Kidney (tissue), 14 donors: Measurements from ENCODE around the gene RASEF. TPM values are rescaled to one million over a fixed set of nuclear protein-coding genes. Genes with fewer than 3 reads are reported as not detected.

ENCODE experiments used
- DNase-seq, 5 donors: peaks; one replicate each; pipeline ENCODE4 v3.0.0-alpha.2; 2013 to 2020
- FAIRE-seq: peaks from 2 replicates; lab custom pipeline; 2012; peaks lifted over from hg19 to GRCh38; lab: Jason Lieb, UNC
- H3K27ac ChIP-seq, 2 donors: one replicate each; pipeline ENCODE4 v1.7.0; 2013; ENCODE audit warnings: low read depth in 2 of 2, low read length in 2 of 2, inconsistent platforms in 1 of 2
- H3K27me3 ChIP-seq: one replicate; pipeline ENCODE4 v1.7.1; 2013; ENCODE audit warnings: low read length, inconsistent platforms; ENCODE audit not compliant: control insufficient read depth, insufficient read depth
- H3K36me3 ChIP-seq, 3 donors: one replicate each; pipeline versions ENCODE4 v1.7.0 to v1.7.1; 2013; ENCODE audit warnings: low read length in 3 of 3, control low read depth in 1 of 3, inconsistent platforms in 1 of 3; ENCODE audit not compliant: insufficient read depth in 3 of 3, control insufficient read depth in 2 of 3
- H3K4me1 ChIP-seq, 3 donors: one replicate each; pipeline versions ENCODE4 v1.7.0 to v1.7.1; 2013; ENCODE audit warnings: low read length in 3 of 3, inconsistent platforms in 1 of 3, low read depth in 1 of 3; ENCODE audit not compliant: control insufficient read depth in 2 of 3, insufficient read depth in 2 of 3
- H3K4me3 ChIP-seq, 3 donors: one replicate each; pipeline versions ENCODE4 v1.7.0 to v1.8.1; 2013; ENCODE audit warnings: low read length in 3 of 3, control low read depth in 1 of 3, inconsistent platforms in 1 of 3
- H3K9ac ChIP-seq, 3 donors: one replicate each; pipeline versions ENCODE4 v1.7.0 to v1.7.1; 2013; ENCODE audit warnings: low read length in 3 of 3, control low read depth in 1 of 3, inconsistent platforms in 1 of 3
- H3K9me3 ChIP-seq, 3 donors: one replicate each; pipeline versions ENCODE4 v1.7.0 to v1.7.1; 2013; ENCODE audit warnings: low read length in 3 of 3, control low read depth in 1 of 3, inconsistent platforms in 1 of 3; ENCODE audit not compliant: control insufficient read depth in 2 of 3, insufficient read depth in 1 of 3
- CTCF ChIP-seq: IDR thresholded peaks from 3 replicates; pipeline ENCODE4 v1.5.1; 2012; ENCODE audit warnings: mild to moderate bottlenecking, moderate library complexity, borderline replicate concordance; ENCODE audit not compliant: insufficient read depth; ENCODE audit errors: extremely low read depth
- intact Hi-C: fragments of 100-400 bp; cut with DNase I; formaldehyde crosslinking; loops from one replicate; pipeline ENCODE4 v1.11.1; 2022
- polyA plus RNA-seq: library from polyadenylated mRNA; stranded (reverse); fragments of 350-450 nt; fragmentation: Illumina TruSeq; extraction: RNeasy Lipid Tissue Mini Kit (QIAGEN cat#74804); gene quantifications from one replicate; pipeline ENCODE4 v1.2.3, GENCODE V29; 2014; ENCODE audit warnings: low read depth, low replicate concordance; ENCODE audit not compliant: insufficient read depth
- total RNA-seq: library from RNA; stranded (reverse); fragmentation: NEBNext Ultra II Directional; extraction: Animal tissue kit (Norgen Biotek cat#: 25700); gene quantifications from one replicate; pipeline ENCODE4 v1.2.1, GENCODE V29; 2021
- donor health status: control.
- donor health status: control.
- donor health status: control.
- donor health status: control.
- donor health status: control.
- donor health status: DM: yes; HTN: yes; CAD: no.
- donor health status: Normal renal cell carcinoma (clear cell type).

RASEF gene
- total and polyA plus RNA-seq, 2 donors from 2014 or later, result 2.2 to 11.9 TPM

- Histone ChIP-seq H3K9ac (no peak overlapping the region), H3K4me3 (no peak overlapping the region), H3K9me3 (no peaks in the 10 kb centered on the region), H3K27ac (no peak overlapping the region), H3K27me3 (no peaks in the 10 kb centered on the region), H3K4me1 (no peaks in the 10 kb centered on the region), H3K36me3 (no peaks in the 10 kb centered on the region)
- intact Hi-C loops, result no loop called here
- no peak for TF ChIP-seq CTCF
- DNase-seq (peak in 4 of 5 donors; percentile 52 to 79 (median 66)), FAIRE-seq (no peak)
Measured at GRCh38 chr9:82957529-82958379, 105.2 kb downstream of the RASEF start.

GRCh38 chr9:82949203-82949602, 113.7 kb downstream of the RASEF start:
- no peak for DNase-seq
- intact Hi-C loops, result no loop called here
- no peak for FAIRE-seq
- H3K4me3 ChIP-seq, result no peak overlapping the region
- no peak for TF ChIP-seq CTCF
- H3K9me3 ChIP-seq, result no peaks in the 10 kb centered on the region
- no peaks in the 10 kb centered on the region for H3K27me3 ChIP-seq
- no peaks in the 10 kb centered on the region for H3K36me3 ChIP-seq
- H3K4me1 ChIP-seq, result no peaks in the 10 kb centered on the region
- H3K27ac ChIP-seq, result no peak overlapping the region
- H3K9ac ChIP-seq, result no peak overlapping the region

GRCh38 chr9:82940376-82940775, 122.6 kb downstream of the RASEF start:
- FAIRE-seq, result no peak
- H3K27ac ChIP-seq, result no peak overlapping the region
- H3K27me3 ChIP-seq, result no peaks in the 10 kb centered on the region

More at GRCh38 chr9:82940376-82940775, 122.6 kb downstream of the RASEF start:
- H3K4me1 ChIP-seq, result no peaks in the 10 kb centered on the region
- no peaks in the 10 kb centered on the region for H3K9me3 ChIP-seq
- intact Hi-C loops, result no loop called here
- H3K4me3 ChIP-seq, result no peak overlapping the region
- no peak overlapping the region for H3K9ac ChIP-seq
- H3K36me3 ChIP-seq, result no peaks in the 10 kb centered on the region
- TF ChIP-seq CTCF, result no peak
- no peak for DNase-seq
